HG03135 (cell line): ENCODE measurements around the gene LRRK1.

ENCODE experiments used
- ATAC-seq: cut with Tn5 transposase; IDR thresholded peaks from one replicate; pipeline ENCODE4 v1.9.1; 2021; ENCODE audit warnings: mild to moderate bottlenecking, moderate library complexity; ENCODE audit not compliant: unreplicated experiment

The LRRK1 gene, protein sequence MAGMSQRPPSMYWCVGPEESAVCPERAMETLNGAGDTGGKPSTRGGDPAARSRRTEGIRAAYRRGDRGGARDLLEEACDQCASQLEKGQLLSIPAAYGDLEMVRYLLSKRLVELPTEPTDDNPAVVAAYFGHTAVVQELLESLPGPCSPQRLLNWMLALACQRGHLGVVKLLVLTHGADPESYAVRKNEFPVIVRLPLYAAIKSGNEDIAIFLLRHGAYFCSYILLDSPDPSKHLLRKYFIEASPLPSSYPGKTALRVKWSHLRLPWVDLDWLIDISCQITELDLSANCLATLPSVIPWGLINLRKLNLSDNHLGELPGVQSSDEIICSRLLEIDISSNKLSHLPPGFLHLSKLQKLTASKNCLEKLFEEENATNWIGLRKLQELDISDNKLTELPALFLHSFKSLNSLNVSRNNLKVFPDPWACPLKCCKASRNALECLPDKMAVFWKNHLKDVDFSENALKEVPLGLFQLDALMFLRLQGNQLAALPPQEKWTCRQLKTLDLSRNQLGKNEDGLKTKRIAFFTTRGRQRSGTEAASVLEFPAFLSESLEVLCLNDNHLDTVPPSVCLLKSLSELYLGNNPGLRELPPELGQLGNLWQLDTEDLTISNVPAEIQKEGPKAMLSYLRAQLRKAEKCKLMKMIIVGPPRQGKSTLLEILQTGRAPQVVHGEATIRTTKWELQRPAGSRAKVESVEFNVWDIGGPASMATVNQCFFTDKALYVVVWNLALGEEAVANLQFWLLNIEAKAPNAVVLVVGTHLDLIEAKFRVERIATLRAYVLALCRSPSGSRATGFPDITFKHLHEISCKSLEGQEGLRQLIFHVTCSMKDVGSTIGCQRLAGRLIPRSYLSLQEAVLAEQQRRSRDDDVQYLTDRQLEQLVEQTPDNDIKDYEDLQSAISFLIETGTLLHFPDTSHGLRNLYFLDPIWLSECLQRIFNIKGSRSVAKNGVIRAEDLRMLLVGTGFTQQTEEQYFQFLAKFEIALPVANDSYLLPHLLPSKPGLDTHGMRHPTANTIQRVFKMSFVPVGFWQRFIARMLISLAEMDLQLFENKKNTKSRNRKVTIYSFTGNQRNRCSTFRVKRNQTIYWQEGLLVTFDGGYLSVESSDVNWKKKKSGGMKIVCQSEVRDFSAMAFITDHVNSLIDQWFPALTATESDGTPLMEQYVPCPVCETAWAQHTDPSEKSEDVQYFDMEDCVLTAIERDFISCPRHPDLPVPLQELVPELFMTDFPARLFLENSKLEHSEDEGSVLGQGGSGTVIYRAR (N-terminal part only)

GRCh38 chr15:100918690-100919480 is at the start of gene LRRK1:
TSS of gene LRRK1 (plus strand) at chr15:100919357. CDS start at chr15:100924633, 5,276 bp downstream.
- ATAC-seq, result peak; percentile 28

- peak; percentile 60 for ATAC-seq
Measured at GRCh38 chr15:100873029-100873677, 46.0 kb upstream of the LRRK1 start.

GRCh38 chr15:100875495-100875894 is 43.7 kb upstream of the LRRK1 start:
- ATAC-seq, result no peak

GRCh38 chr15:100875976-100876375 is 43.2 kb upstream of the LRRK1 start:
- ATAC-seq, result no peak

DNA sequence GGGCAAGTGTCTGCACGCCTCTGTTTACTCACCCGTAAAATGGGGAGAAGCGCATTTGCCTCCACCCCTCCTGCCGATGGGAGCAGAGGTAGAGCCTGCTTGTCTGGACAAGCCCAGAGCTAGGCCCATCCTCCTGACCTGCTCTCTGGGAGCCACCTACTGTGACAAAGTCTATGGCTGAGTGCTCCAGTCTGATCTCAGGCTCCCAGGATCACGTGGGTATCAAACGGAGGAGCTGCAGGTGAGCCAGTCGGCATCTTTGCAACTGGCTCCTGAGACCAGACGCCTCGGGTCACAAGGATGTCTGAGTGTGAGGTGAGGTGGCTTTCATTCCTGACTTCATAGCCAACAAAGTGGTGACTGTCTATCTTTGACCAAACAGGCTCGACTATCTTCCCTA is 41.6 kb upstream of the LRRK1 start:
- no peak for ATAC-seq

- no peak for ATAC-seq
Measured at GRCh38 chr15:100878130-100878529, 41.0 kb upstream of the LRRK1 start.

GRCh38 chr15:100878648-100879047 is 40.5 kb upstream of the LRRK1 start:
- ATAC-seq, result no peak

DNA sequence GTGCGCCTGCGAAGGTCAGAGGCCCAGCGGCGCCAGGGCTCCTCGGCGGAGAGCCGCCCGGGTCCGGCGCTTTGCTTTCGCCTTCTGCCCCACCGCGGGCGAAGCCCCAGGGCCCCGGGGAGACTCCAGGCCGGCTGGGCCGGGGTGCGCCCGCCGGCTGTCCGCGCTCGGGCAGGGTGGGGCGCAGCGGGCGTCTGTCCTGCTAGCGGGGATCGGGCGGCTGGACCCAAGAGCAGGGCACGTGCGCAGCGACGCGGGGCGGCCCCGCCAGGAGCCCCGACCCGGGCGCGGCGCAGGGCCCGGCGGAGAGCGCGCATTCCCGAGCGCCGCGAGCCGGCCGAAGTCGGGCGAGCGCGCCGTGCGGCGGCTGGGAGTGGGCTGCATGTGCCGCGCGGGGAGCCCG is 40.1 kb upstream of the LRRK1 start:
- ATAC-seq, result no peak

GRCh38 chr15:100879464-100880138 is 39.6 kb upstream of the LRRK1 start, which contains the start of gene ALDH1A3:
TSS of gene ALDH1A3 (plus strand) at chr15:100879831. CDS start at chr15:100879908, 77 bp downstream.
- ATAC-seq, result no peak

DNA sequence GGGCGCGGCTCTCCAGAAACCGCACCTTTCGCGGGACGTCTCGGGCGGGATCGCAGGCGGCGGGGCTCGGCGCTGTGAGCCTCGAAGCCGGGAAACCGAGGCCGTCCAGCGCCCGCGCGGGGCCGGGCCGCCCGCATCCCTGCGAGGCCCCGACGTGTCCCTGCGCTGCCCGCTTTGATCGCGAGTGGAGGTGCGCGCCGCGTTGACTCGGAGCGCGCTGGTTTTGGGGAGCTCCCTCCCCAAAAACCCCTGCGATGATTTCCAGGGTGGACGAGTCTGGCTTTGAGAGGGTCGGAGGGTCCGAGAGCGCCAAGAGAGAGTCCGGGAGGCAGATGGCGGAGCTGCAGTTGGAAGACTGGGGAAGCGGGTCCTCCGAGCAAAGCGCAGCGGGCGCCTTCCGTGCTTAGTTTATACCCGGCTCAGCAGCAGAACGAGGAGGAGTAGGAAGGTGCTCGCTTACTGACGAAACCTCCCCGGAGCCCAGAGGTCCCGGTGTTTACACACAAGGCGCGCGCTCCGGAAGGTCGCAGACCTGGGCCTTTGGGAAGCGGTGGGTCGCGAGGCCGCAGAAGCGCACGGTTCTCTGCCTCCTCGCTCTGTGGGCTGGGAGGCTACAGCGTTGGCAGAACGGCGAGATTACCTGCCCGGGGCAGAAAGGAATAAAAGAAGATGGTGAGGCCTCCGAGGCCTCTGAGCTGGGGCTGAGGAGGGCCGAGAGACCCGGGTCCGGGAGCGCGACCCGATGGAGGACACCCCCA is 38.8 kb upstream of the LRRK1 start:
- no peak for ATAC-seq

DNA sequence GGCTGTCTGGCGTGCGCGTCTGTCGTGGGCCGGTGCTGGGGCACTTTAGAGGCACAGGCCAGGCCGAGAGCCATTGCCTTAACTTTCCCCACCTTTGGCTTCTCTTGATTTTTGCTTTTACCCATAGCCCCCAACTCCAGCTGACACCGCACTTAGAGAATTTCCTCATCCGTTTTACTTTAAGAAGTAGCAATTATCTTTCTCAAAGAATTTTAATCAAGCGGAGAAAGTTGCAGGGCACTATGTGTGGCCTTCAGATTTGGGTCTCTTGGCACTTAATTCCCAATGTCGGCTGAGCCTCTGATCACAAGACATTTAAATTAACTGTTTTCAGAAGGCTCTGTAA is 38.3 kb upstream of the LRRK1 start:
- no peak for ATAC-seq

DNA sequence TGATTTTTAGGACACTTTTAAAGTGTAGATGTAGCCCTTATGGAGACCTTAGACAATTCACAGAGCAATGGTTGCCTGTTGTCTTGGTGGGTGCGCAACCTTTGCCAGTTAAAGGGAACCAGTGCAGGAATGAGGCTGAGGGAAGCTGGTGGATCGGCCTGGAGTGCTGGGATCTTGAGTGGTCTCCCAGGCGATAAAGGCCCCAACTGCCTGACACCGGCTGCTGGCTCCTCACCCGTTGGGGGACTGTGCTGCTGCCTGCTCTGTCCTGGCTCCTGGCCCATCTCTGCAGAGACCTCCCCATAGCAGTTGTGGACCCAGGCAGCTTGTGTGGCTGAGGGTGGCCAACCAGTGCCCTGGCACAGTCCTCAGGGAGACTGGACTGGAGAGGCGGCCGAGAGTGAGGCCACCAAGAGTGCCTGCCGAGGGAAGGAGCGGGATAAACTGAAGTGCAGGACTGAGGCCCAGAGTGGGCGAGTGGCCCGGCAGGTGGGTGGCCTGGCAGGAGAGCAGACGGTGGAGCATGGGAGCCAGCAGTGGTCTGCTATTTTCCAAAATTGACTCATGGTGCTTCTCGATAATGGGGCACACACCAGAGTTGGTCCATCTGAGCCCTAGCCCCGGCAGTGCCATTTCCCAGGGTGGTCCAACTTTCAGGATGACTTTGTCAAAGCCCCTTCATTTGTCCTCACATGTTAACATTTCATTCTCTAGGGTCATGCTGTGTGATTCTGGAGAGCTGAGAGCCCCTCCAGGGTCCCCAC is 37.4 kb upstream of the LRRK1 start:
- ATAC-seq, result no peak

- ATAC-seq, result no peak
Measured at GRCh38 chr15:100885116-100885515, 34.0 kb upstream of the LRRK1 start.

GRCh38 chr15:100885811-100886210 is 33.3 kb upstream of the LRRK1 start:
- ATAC-seq, result no peak

DNA sequence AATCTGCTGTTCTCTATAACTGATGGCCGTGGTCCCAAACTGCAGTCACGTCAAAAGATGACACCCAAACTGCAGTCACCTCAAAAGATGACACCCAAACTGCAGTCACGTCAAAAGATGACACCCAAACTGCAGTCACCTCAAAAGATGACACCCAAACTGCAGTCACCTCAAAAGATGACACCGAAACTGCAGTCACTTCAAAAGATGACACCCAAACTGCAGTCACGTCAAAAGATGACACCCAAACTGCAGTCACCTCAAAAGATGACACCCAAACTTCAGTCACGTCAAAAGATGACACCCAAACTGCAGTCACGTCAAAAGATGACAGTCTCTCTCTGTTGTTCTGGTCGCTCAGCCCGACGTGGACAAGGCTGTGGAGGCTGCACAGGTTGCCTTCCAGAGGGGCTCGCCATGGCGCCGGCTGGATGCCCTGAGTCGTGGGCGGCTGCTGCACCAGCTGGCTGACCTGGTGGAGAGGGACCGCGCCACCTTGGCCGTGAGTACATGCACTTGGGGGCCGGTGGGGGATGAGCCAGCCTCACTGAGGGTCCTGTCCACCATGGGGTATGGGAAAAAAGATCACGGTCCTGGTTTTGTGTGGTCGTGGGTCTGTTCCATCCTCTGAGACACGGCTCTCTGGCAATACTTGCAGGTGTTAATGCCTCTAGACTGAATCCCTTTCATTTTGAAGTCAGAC is 31.8 kb upstream of the LRRK1 start:
- no peak for ATAC-seq

GRCh38 chr15:100889385-100890050 is 29.6 kb upstream of the LRRK1 start:
- ATAC-seq, result no peak
